WTC11 (cell line): ENCODE measurements around the gene ARHGAP10. TPM values are rescaled to one million over a fixed set of nuclear protein-coding genes. Genes with fewer than 3 reads are reported as not detected.

Experiments
- ATAC-seq: fragments of 200-7000 bp; cut with Tn5 transposase; 2 replicates; pipeline ENCODE4 v1.10.0; 2021; ENCODE audit warnings: mild to moderate bottlenecking, moderate library complexity
- CTCF ChIA-PET: fragments of 300-600 bp; sonication (Branson Sonifier 250); formaldehyde crosslinking; loops from one replicate; lab custom pipeline; 2021; ENCODE audit warnings: antibody characterized with exemption; lab: Charles Lee
- POLR2A ChIA-PET: fragments of 350-600 bp; sonication (Branson Sonifier 250); formaldehyde crosslinking; loops from one replicate; lab custom pipeline; 2021; ENCODE audit warnings: antibody characterized with exemption; lab: Charles Lee
- DNase-seq: peaks from one replicate; pipeline ENCODE4 v3.0.0; 2021; ENCODE audit warnings: low spot score
- H3K27ac Mint-ChIP-seq: 2 replicates; pipeline ENCODE4 v1.8.0; 2021; ENCODE audit warnings: mixed read lengths
- H3K27me3 Mint-ChIP-seq: 2 replicates; pipeline ENCODE4 v1.8.0; 2021; ENCODE audit warnings: low read depth, mild to moderate bottlenecking, moderate library complexity, mixed read lengths
- H3K36me3 Mint-ChIP-seq: 2 replicates; pipeline ENCODE4 v1.8.0; 2021; ENCODE audit warnings: mixed read lengths
- H3K4me1 Mint-ChIP-seq: 2 replicates; pipeline ENCODE4 v1.8.0; 2022; ENCODE audit warnings: mixed read lengths
- H3K4me3 Mint-ChIP-seq: 2 replicates; pipeline ENCODE4 v1.8.0; 2021; ENCODE audit warnings: mild to moderate bottlenecking, moderate library complexity, mixed read lengths
- H3K9me3 Mint-ChIP-seq: 2 replicates; pipeline ENCODE4 v1.8.0; 2021; ENCODE audit warnings: mixed read lengths
- FOXP1 ChIP-seq: sonication (generic); formaldehyde crosslinking; IDR thresholded peaks from 2 replicates; pipeline ENCODE4 v1.8.0; 2022; ENCODE audit warnings: missing genetic modification reagents, mild to moderate bottlenecking, moderate library complexity, borderline replicate concordance
- HMGA2 ChIP-seq: fragments of 250-450 bp; sonication (Bioruptor Pico); IDR thresholded peaks from 2 replicates; pipeline ENCODE4 v1.4.0; 2021; ENCODE audit warnings: mild to moderate bottlenecking, moderate library complexity
- JAZF1 ChIP-seq: fragments of 250-450 bp; sonication (Bioruptor Pico); IDR thresholded peaks from 2 replicates; pipeline ENCODE4 v1.9.0; 2021; ENCODE audit warnings: moderate library complexity, mild to moderate bottlenecking, inconsistent platforms
- NR2C2 ChIP-seq: sonication (generic); formaldehyde crosslinking; IDR thresholded peaks from 2 replicates; pipeline ENCODE4 v1.8.0; 2022; ENCODE audit warnings: mild to moderate bottlenecking, missing genetic modification reagents
- SP1 ChIP-seq: sonication (generic); formaldehyde crosslinking; conservative IDR thresholded peaks from 2 replicates; pipeline ENCODE4 v1.8.1; 2022; ENCODE audit warnings: missing genetic modification reagents
- TEAD1 ChIP-seq: sonication (generic); formaldehyde crosslinking; IDR thresholded peaks from 2 replicates; pipeline ENCODE4 v1.8.0; 2022; ENCODE audit warnings: mild to moderate bottlenecking, missing genetic modification reagents
- TEAD4 ChIP-seq: sonication (generic); formaldehyde crosslinking; IDR thresholded peaks from 2 replicates; pipeline ENCODE4 v1.8.0; 2022; ENCODE audit warnings: mild to moderate bottlenecking, missing genetic modification reagents
- ZNF219 ChIP-seq: sonication (generic); formaldehyde crosslinking; IDR thresholded peaks from 2 replicates; pipeline ENCODE4 v1.8.0; 2023; ENCODE audit warnings: missing genetic modification reagents, mild to moderate bottlenecking, borderline replicate concordance
- ZNF317 ChIP-seq: sonication (generic); formaldehyde crosslinking; IDR thresholded peaks from 2 replicates; pipeline ENCODE4 v1.8.1; 2023; ENCODE audit warnings: low read depth, mild to moderate bottlenecking, moderate library complexity, missing genetic modification reagents, borderline replicate concordance
- ZNF423 ChIP-seq: fragments of 250-450 bp; sonication (Bioruptor Pico); IDR thresholded peaks from 2 replicates; pipeline ENCODE4 v2.1.2; 2022; ENCODE audit warnings: mild to moderate bottlenecking, moderate library complexity
- total RNA-seq: library from RNA; stranded (reverse); gene quantifications from 3 replicates; pipeline ENCODE4 v1.2.3, GENCODE V29; 2021
- TF ChIP-seq, protein P1 (sequence below): sonication (generic); formaldehyde crosslinking; IDR thresholded peaks from 2 replicates; pipeline ENCODE4 v1.8.1; 2023; ENCODE audit warnings: mild to moderate bottlenecking, missing genetic modification reagents, borderline replicate concordance
- TF ChIP-seq, protein P2 (sequence below): sonication (generic); formaldehyde crosslinking; IDR thresholded peaks from 2 replicates; pipeline ENCODE4 v1.8.1; 2022; ENCODE audit warnings: low read depth, mild to moderate bottlenecking, moderate library complexity, missing genetic modification reagents, borderline replicate concordance
- TF ChIP-seq, protein P3 (sequence below): sonication (generic); formaldehyde crosslinking; IDR thresholded peaks from 2 replicates; pipeline ENCODE4 v1.8.1; 2022; ENCODE audit warnings: mild to moderate bottlenecking, moderate library complexity, missing genetic modification reagents
- TF ChIP-seq, protein P4 (sequence below): fragments of 250-450 bp; sonication (Bioruptor Pico); conservative IDR thresholded peaks from 2 replicates; pipeline ENCODE4 v1.9.0; 2021; ENCODE audit warnings: mild to moderate bottlenecking
- TF ChIP-seq, protein P5 (sequence below): fragments of 250-450 bp; sonication (Bioruptor Pico); IDR thresholded peaks from 2 replicates; pipeline ENCODE4 v1.9.0; 2021; ENCODE audit warnings: mild to moderate bottlenecking
- TF ChIP-seq, protein P6 (sequence below): fragments of 250-450 bp; sonication (Bioruptor Pico); IDR thresholded peaks from 2 replicates; pipeline ENCODE4 v1.9.0; 2021; ENCODE audit warnings: moderate library complexity, mild to moderate bottlenecking, inconsistent platforms, borderline replicate concordance
- TF ChIP-seq, protein P7 (sequence below): sonication (generic); formaldehyde crosslinking; IDR thresholded peaks from 2 replicates; pipeline ENCODE4 v1.8.0; 2023; ENCODE audit warnings: missing genetic modification reagents
- TF ChIP-seq, protein P8 (sequence below): sonication (generic); formaldehyde crosslinking; IDR thresholded peaks from 2 replicates; pipeline ENCODE4 v1.8.0; 2022; ENCODE audit warnings: mild to moderate bottlenecking, missing genetic modification reagents

Gene ARHGAP10
- total RNA-seq, 1 experiment from 2014 or later = 9.6 TPM

DNA sequence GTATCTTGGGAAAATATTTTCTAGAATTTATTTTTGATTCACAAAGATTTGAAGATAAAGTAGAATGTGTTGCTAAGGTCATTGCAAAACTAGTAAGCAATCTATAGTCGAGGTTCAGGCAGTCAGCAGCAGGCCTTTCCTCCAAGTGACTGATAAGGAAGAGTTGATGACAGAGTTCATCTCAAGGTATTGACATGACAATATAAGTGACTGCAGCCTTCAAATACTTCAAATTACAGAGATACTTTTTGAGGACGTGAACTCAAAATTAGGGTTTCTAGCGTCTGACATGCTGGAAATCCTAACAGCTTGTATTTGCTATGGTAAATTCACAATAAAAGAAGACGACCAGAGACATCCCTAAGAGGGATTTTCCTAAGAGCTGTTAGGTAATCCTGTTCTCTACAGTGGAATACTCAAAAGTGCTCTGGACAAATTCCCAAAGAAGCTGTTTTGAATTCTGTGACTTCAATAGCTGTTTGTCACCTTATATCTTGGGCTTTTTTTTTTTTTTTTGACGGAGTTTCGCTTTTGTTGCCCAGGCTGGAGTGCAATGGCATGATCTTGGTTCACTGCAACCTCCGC, 7.4 kb downstream of the ARHGAP10 start (continued):
- TF ChIP-seq, protein P1, sequence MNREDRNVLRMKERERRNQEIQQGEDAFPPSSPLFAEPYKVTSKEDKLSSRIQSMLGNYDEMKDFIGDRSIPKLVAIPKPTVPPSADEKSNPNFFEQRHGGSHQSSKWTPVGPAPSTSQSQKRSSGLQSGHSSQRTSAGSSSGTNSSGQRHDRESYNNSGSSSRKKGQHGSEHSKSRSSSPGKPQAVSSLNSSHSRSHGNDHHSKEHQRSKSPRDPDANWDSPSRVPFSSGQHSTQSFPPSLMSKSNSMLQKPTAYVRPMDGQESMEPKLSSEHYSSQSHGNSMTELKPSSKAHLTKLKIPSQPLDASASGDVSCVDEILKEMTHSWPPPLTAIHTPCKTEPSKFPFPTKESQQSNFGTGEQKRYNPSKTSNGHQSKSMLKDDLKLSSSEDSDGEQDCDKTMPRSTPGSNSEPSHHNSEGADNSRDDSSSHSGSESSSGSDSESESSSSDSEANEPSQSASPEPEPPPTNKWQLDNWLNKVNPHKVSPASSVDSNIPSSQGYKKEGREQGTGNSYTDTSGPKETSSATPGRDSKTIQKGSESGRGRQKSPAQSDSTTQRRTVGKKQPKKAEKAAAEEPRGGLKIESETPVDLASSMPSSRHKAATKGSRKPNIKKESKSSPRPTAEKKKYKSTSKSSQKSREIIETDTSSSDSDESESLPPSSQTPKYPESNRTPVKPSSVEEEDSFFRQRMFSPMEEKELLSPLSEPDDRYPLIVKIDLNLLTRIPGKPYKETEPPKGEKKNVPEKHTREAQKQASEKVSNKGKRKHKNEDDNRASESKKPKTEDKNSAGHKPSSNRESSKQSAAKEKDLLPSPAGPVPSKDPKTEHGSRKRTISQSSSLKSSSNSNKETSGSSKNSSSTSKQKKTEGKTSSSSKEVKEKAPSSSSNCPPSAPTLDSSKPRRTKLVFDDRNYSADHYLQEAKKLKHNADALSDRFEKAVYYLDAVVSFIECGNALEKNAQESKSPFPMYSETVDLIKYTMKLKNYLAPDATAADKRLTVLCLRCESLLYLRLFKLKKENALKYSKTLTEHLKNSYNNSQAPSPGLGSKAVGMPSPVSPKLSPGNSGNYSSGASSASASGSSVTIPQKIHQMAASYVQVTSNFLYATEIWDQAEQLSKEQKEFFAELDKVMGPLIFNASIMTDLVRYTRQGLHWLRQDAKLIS (CRISPR knock-in tag) = no peak
- TF ChIP-seq, protein P2, sequence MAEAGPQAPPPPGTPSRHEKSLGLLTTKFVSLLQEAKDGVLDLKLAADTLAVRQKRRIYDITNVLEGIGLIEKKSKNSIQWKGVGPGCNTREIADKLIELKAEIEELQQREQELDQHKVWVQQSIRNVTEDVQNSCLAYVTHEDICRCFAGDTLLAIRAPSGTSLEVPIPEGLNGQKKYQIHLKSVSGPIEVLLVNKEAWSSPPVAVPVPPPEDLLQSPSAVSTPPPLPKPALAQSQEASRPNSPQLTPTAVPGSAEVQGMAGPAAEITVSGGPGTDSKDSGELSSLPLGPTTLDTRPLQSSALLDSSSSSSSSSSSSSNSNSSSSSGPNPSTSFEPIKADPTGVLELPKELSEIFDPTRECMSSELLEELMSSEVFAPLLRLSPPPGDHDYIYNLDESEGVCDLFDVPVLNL (CRISPR knock-in tag) = no peak
- TF ChIP-seq, protein P3, sequence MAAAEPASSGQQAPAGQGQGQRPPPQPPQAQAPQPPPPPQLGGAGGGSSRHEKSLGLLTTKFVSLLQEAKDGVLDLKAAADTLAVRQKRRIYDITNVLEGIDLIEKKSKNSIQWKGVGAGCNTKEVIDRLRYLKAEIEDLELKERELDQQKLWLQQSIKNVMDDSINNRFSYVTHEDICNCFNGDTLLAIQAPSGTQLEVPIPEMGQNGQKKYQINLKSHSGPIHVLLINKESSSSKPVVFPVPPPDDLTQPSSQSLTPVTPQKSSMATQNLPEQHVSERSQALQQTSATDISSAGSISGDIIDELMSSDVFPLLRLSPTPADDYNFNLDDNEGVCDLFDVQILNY (CRISPR knock-in tag) = no peak

DNA sequence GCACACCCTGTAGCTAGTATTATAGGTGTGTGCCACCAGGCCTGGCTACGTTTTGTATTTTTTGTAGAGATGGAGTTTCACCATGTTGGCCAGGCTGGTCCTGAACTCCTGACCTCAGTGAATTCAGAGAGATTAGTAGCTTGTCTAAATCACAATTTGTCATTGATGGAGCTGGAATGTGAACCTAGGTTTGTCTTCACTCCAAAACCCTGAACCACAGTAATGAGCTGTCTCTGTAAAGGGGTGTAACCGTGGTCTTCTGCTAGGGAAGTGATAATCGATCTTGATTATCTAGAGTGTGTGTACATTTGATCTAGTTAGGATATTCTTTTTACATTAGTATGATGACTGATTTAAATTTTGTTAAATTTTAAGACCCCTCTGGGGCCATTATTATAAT, 8.3 kb downstream of the ARHGAP10 start:
- Mint-ChIP-seq H3K4me1 (peaks cover 54% of the 10 kb centered on the region), H3K27me3 (peaks cover 5% of the 10 kb centered on the region), H3K9me3 (no peaks in the 10 kb centered on the region), H3K4me3 (no peak overlapping the region), H3K27ac (no peak overlapping the region), H3K36me3 (no peaks in the 10 kb centered on the region)
- ATAC-seq (no peak), DNase-seq (no peak)
- ChIA-PET POLR2A (no interaction called here), CTCF (interaction anchor here (1.2 kb wide), 1 partner anchor 127 kb away, joined by 5 read pairs; no protein-coding TSS in a partner anchor)
- TF ChIP-seq, protein P4, sequence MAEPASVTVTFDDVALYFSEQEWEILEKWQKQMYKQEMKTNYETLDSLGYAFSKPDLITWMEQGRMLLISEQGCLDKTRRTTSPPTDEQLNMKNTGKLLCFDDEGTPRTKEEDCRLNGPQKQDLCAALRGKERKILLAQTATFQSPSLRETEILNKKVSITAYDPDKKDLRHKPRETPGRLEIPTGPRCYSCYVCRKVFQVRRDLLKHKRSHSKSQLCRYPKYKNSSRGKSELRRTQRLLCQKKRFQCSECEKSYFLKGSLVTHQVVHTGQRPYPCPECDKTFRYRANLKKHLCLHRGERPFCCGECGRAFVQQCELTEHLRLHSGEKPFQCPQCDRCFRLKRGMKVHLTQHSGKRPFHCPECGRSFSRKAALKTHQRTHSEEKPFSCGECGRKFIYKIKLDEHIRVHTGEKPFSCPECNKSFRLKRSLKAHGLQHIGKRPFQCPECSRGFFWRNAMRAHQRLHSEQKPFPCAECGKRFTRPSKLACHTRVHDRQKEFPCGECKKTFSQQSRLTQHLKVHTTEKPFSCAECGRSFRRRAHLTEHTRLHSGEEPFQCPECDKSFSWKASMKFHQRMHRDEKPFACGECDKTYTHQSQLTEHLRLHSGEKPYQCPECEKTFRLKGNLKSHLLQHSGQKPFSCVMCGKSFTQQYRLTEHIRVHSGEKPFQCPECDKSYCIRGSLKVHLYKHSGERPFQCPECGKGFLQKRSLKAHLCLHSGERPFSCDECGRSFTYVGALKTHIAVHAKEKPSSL = no peak
- no peak for TF ChIP-seq FOXP1 (CRISPR knock-in tag)
- no peak for TF ChIP-seq ZNF423 (CRISPR knock-in tag)
- no peak for TF ChIP-seq NR2C2 (CRISPR knock-in tag)
- TF ChIP-seq, protein P5, sequence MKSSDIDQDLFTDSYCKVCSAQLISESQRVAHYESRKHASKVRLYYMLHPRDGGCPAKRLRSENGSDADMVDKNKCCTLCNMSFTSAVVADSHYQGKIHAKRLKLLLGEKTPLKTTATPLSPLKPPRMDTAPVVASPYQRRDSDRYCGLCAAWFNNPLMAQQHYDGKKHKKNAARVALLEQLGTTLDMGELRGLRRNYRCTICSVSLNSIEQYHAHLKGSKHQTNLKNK (CRISPR knock-in tag) = no peak
- no peak for TF ChIP-seq ZNF317 (CRISPR knock-in tag)
- no peak for TF ChIP-seq SP1 (CRISPR knock-in tag)
- TF ChIP-seq TEAD1 (CRISPR knock-in tag) = no peak

DNA sequence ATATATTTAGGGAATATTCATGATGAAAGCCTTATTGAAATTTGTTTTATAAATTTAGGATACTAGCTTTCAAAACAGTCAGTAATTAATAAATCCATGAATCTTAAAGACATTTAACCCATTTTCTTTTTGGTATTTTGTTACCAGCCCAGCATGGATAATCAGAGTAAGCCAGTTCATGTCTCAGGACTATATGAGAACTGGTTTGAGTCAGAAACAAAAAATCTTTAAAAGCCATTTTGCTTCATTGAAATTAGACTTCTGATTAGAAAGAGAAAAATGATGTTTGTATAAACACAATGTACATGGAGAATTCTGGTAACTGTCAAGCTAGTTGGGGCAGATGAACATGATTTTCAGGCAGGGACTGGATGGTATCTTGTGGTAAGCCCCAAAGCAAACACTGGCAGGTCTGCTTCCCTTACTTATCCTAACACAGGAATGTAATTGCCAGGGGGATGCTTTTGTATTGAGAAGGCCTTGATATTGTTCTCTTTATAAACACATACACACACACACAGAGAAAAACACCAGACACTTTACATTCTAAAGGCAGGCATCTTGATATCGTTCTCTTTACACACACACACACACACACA, 9.4 kb downstream of the ARHGAP10 start:
- ChIA-PET CTCF (no interaction called here), POLR2A (no interaction called here)
- Mint-ChIP-seq H3K4me1 (peaks cover 46% of the 10 kb centered on the region), H3K27ac (no peak overlapping the region), H3K36me3 (no peaks in the 10 kb centered on the region), H3K4me3 (no peak overlapping the region), H3K27me3 (no peaks in the 10 kb centered on the region), H3K9me3 (no peaks in the 10 kb centered on the region)
- DNase-seq (no peak), ATAC-seq (no peak)
- TF ChIP-seq, protein P6, sequence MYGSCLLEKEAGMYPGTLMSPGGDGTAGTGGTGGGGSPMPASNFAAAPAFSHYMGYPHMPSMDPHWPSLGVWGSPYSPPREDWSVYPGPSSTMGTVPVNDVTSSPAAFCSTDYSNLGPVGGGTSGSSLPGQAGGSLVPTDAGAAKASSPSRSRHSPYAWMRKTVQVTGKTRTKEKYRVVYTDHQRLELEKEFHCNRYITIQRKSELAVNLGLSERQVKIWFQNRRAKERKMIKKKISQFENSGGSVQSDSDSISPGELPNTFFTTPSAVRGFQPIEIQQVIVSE (CRISPR knock-in tag) = no peak
- TF ChIP-seq, protein P7, sequence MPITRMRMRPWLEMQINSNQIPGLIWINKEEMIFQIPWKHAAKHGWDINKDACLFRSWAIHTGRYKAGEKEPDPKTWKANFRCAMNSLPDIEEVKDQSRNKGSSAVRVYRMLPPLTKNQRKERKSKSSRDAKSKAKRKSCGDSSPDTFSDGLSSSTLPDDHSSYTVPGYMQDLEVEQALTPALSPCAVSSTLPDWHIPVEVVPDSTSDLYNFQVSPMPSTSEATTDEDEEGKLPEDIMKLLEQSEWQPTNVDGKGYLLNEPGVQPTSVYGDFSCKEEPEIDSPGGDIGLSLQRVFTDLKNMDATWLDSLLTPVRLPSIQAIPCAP (CRISPR knock-in tag) = no peak
- TF ChIP-seq ZNF219 (CRISPR knock-in tag) (no peak), TEAD4 (no peak), HMGA2 (CRISPR knock-in tag) (no peak), ZNF423 (CRISPR knock-in tag) (no peak), JAZF1 (CRISPR knock-in tag) (no peak)
- TF ChIP-seq, protein P8, sequence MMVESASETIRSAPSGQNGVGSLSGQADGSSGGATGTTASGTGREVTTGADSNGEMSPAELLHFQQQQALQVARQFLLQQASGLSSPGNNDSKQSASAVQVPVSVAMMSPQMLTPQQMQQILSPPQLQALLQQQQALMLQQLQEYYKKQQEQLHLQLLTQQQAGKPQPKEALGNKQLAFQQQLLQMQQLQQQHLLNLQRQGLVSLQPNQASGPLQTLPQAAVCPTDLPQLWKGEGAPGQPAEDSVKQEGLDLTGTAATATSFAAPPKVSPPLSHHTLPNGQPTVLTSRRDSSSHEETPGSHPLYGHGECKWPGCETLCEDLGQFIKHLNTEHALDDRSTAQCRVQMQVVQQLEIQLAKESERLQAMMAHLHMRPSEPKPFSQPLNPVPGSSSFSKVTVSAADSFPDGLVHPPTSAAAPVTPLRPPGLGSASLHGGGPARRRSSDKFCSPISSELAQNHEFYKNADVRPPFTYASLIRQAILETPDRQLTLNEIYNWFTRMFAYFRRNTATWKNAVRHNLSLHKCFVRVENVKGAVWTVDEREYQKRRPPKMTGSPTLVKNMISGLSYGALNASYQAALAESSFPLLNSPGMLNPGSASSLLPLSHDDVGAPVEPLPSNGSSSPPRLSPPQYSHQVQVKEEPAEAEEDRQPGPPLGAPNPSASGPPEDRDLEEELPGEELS (CRISPR knock-in tag) = no peak
